ENCODE data around the gene KCNK4. TPM values are rescaled to one million over a fixed set of nuclear protein-coding genes. Genes with fewer than 3 reads are reported as not detected.

Gene KCNK4
- total RNA-seq, 1 donor from 2014 or later = not detected

GRCh38 chr11:64255135-64256128 is 35.7 kb upstream of the KCNK4 start:
- Histone ChIP-seq H3K27me3 (no peaks in the 10 kb centered on the region), H3K4me3 (no peak overlapping the region), H3K4me1 (peaks cover 7 to 24% of the 10 kb centered on the region in 2 donors), H3K9me3 (no peaks in the 10 kb centered on the region), H3K36me3 (peaks cover 52 to 57% of the 10 kb centered on the region in 2 donors), H3K27ac (no peak overlapping the region)
- TF ChIP-seq CTCF (IDR thresholded peaks at IDR 0.05) = no peak
- intact Hi-C loops (cut with DNase I) = no loop called here
- no peak for DNase-seq (ENCODE audit: low spot score in 2 of 2)

GRCh38 chr11:64256300-64256699 is 34.8 kb upstream of the KCNK4 start:
- peaks cover 52 to 63% of the 10 kb centered on the region in 2 donors for H3K36me3 ChIP-seq
- no peak overlapping the region for H3K27ac ChIP-seq
- H3K27me3 ChIP-seq = no peaks in the 10 kb centered on the region
- no peak for TF ChIP-seq CTCF (IDR thresholded peaks at IDR 0.05)
- H3K4me1 ChIP-seq = peaks cover 7 to 18% of the 10 kb centered on the region in 2 donors
- no peaks in the 10 kb centered on the region for H3K9me3 ChIP-seq
- intact Hi-C loops (cut with DNase I) = no loop called here
- no peak overlapping the region for H3K4me3 ChIP-seq
- no peak for DNase-seq (ENCODE audit: low spot score in 2 of 2)

- Histone ChIP-seq H3K36me3 (peaks cover 73 to 83% of the 10 kb centered on the region in 2 donors), H3K27ac (no peak overlapping the region), H3K9me3 (no peaks in the 10 kb centered on the region), H3K27me3 (no peaks in the 10 kb centered on the region), H3K4me3 (no peak overlapping the region), H3K4me1 (peaks cover 0 to 5% of the 10 kb centered on the region in 2 donors)
- intact Hi-C loops (cut with DNase I) = no loop called here
- TF ChIP-seq CTCF (IDR thresholded peaks at IDR 0.05) = no peak
- no peak for DNase-seq (ENCODE audit: low spot score in 2 of 2)
These were observed 32.7 kb upstream of the KCNK4 start for GRCh38 chr11:64258356-64258755.

- H3K36me3 ChIP-seq = peaks cover 80 to 90% of the 10 kb centered on the region in 2 donors
These were observed 32.1 kb upstream of the KCNK4 start for GRCh38 chr11:64258946-64259532.

GRCh38 chr11:64259533-64260067 is 31.5 kb upstream of the KCNK4 start:
- Histone ChIP-seq H3K27me3 (no peaks in the 10 kb centered on the region), H3K4me1 (no peaks in the 10 kb centered on the region), H3K36me3 (peaks cover 80 to 93% of the 10 kb centered on the region in 2 donors), H3K4me3 (no peak overlapping the region), H3K9me3 (no peaks in the 10 kb centered on the region), H3K27ac (no peak overlapping the region)
- no peak for TF ChIP-seq CTCF (IDR thresholded peaks at IDR 0.05)
- intact Hi-C loops (cut with DNase I) = no loop called here
- DNase-seq (ENCODE audit: low spot score in 2 of 2) = no peak

More at GRCh38 chr11:64258946-64259532, 32.1 kb upstream of the KCNK4 start:
- H3K27ac ChIP-seq = no peak overlapping the region
- no peak overlapping the region for H3K4me3 ChIP-seq
- H3K4me1 ChIP-seq = no peaks in the 10 kb centered on the region
- no peak for TF ChIP-seq CTCF (IDR thresholded peaks at IDR 0.05)
- intact Hi-C loops (cut with DNase I) = no loop called here
- H3K9me3 ChIP-seq = no peaks in the 10 kb centered on the region
- no peak for DNase-seq (ENCODE audit: low spot score in 2 of 2)
- no peaks in the 10 kb centered on the region for H3K27me3 ChIP-seq

Measured in ascending aorta (tissue), 2 donors.